Inferior parietal cortex (tissue), 1 donor: ENCODE data around the gene ACP4.
"Not testable (repeated sequence)": the region's sequence is repeated elsewhere in the genome, so short reads cannot be mapped to it uniquely, and the experiment has no call there.

Source experiments
- DNase-seq: peaks from one replicate; pipeline ENCODE4 v3.0.0-alpha.2; 2016; ENCODE audit errors: extremely low spot score

The ACP4 gene

GRCh38 chr19:50797781-50798658 is 7.8 kb downstream of the ACP4 start:
- no peak for DNase-seq

GRCh38 chr19:50798659-50799546 is 8.7 kb downstream of the ACP4 start:
- DNase-seq = no peak

- DNase-seq = no peak
These were observed 9.3 kb downstream of the ACP4 start for GRCh38 chr19:50799547-50799851.

GRCh38 chr19:50801107-50801506 is 10.9 kb downstream of the ACP4 start:
- DNase-seq = no peak

GRCh38 chr19:50803633-50804419 is 13.6 kb downstream of the ACP4 start:
- DNase-seq = no peak

GRCh38 chr19:50804420-50805272 is 14.4 kb downstream of the ACP4 start:
- DNase-seq = peak; percentile 97

- no peak for DNase-seq
These were observed 18.6 kb downstream of the ACP4 start for GRCh38 chr19:50808856-50809255.

GRCh38 chr19:50811622-50812238 is 21.5 kb downstream of the ACP4 start:
- not testable (repeated sequence) for DNase-seq

GRCh38 chr19:50812474-50812873 is 22.3 kb downstream of the ACP4 start:
- no peak for DNase-seq

- no peak for DNase-seq
These were observed 24.7 kb downstream of the ACP4 start for GRCh38 chr19:50814883-50815282.

GRCh38 chr19:50815439-50815838 is 25.2 kb downstream of the ACP4 start:
- DNase-seq = no peak

- DNase-seq = no peak
These were observed 28.0 kb downstream of the ACP4 start for GRCh38 chr19:50817941-50818858.

GRCh38 chr19:50818859-50819472 is 28.8 kb downstream of the ACP4 start:
- DNase-seq = no peak

GRCh38 chr19:50819636-50820035 is 29.4 kb downstream of the ACP4 start:
- DNase-seq = no peak

- no peak for DNase-seq
These were observed 29.9 kb downstream of the ACP4 start for GRCh38 chr19:50820086-50820485.

GRCh38 chr19:50820549-50821247 is 30.5 kb downstream of the ACP4 start:
- no peak for DNase-seq

GRCh38 chr19:50821248-50821612 is 31.0 kb downstream of the ACP4 start:
- no peak for DNase-seq

- no peak for DNase-seq
These were observed 31.4 kb downstream of the ACP4 start for GRCh38 chr19:50821622-50822021.
